Prostate gland (tissue), 2 donors: ENCODE data around the gene MARF1. TPM values are rescaled to one million over a fixed set of nuclear protein-coding genes. Genes with fewer than 3 reads are reported as not detected.
"Not testable (repeated sequence)": the region's sequence is repeated elsewhere in the genome, so short reads cannot be mapped to it uniquely, and the experiment has no call there.

Source experiments
- DNase-seq: peaks from one replicate; pipeline ENCODE4 v3.0.0-alpha.2; 2019; ENCODE audit warnings: low spot score
- H3K27ac ChIP-seq, 2 donors: fragments of 200-600 bp; sonication (generic); 2 replicates each; pipeline ENCODE4 v1.5.1; 2017 to 2019
- H3K27me3 ChIP-seq: fragments of 200-600 bp; sonication (generic); replicated peaks from 2 replicates; pipeline ENCODE4 v1.5.1; 2019; ENCODE audit not compliant: insufficient read depth
- H3K36me3 ChIP-seq, 2 donors: fragments of 200-600 bp; sonication (generic); 1 replicate in 1 of 2; 2 replicates in 1 of 2; pipeline versions ENCODE4 v1.5.1 to v1.8.1; 2017 to 2019
- H3K4me1 ChIP-seq: fragments of 200-600 bp; sonication (generic); replicated peaks from 2 replicates; pipeline ENCODE4 v1.5.1; 2019
- H3K4me3 ChIP-seq, 2 donors: fragments of 200-600 bp; sonication (generic); 2 replicates each; pipeline ENCODE4 v1.5.1; 2017 to 2019
- H3K9me3 ChIP-seq: fragments of 200-600 bp; sonication (generic); 2 replicates; pipeline ENCODE4 v1.5.1; 2017
- POLR2A ChIP-seq: fragments of 450-650 bp; IDR thresholded peaks from one replicate; pipeline ENCODE4 v1.6.1; 2016; ENCODE audit warnings: antibody characterized with exemption, mild to moderate bottlenecking
- POLR2AphosphoS5 ChIP-seq: sonication (generic); formaldehyde crosslinking; IDR thresholded peaks from one replicate; pipeline ENCODE4 v1.6.1; 2017; ENCODE audit warnings: antibody characterized with exemption
- WGBS: methylation state at CpG from one replicate; pipeline ENCODE4 v1.1.5; 2018; 5-methylcytosine and 5-hydroxymethylcytosine counted together
- intact Hi-C: fragments of 100-400 bp; cut with DNase I; formaldehyde crosslinking; loops from one replicate; pipeline ENCODE4 v1.14.2; 2022
- total RNA-seq, 2 donors: library from RNA; depleted of rRNA; stranded (reverse); fragments of >200 nt; gene quantifications; one replicate each; pipeline ENCODE4 v1.1.0, GENCODE V29; 2016
- TF ChIP-seq, protein P1 (sequence below), 4 experiments: fragments of 200-600 bp in 2 of 4; fragments of 450-650 bp in 2 of 4; sonication (generic) in 2 of 4; IDR thresholded peaks; 1 replicate in 3 of 4; 2 replicates in 1 of 4; pipeline ENCODE4 v1.5.1; 2016 to 2019; ENCODE audit warnings: antibody characterized with exemption in 4 of 4, mild to moderate bottlenecking in 2 of 4, moderate library complexity in 2 of 4

Gene MARF1
- 10 to 100 TPM; 33.3 to 54.2 TPM for total RNA-seq

GRCh38 chr16:15643048-15643945 lies at the start of gene MARF1:
TSS of gene MARF1 (minus strand) at chr16:15643154. CDS start at chr16:15639233, 3,921 bp downstream.
- no peaks in the 10 kb centered on the region for H3K27me3 ChIP-seq
- DNase-seq = peak; percentile 98
- H3K4me3 ChIP-seq = peak within 1 kb of the TSS; percentile 89 to 94
- no peaks in the 10 kb centered on the region for H3K9me3 ChIP-seq
- under 1% methylated on average over 57 of the region's 58 CpGs for WGBS
- TF ChIP-seq, protein P1, sequence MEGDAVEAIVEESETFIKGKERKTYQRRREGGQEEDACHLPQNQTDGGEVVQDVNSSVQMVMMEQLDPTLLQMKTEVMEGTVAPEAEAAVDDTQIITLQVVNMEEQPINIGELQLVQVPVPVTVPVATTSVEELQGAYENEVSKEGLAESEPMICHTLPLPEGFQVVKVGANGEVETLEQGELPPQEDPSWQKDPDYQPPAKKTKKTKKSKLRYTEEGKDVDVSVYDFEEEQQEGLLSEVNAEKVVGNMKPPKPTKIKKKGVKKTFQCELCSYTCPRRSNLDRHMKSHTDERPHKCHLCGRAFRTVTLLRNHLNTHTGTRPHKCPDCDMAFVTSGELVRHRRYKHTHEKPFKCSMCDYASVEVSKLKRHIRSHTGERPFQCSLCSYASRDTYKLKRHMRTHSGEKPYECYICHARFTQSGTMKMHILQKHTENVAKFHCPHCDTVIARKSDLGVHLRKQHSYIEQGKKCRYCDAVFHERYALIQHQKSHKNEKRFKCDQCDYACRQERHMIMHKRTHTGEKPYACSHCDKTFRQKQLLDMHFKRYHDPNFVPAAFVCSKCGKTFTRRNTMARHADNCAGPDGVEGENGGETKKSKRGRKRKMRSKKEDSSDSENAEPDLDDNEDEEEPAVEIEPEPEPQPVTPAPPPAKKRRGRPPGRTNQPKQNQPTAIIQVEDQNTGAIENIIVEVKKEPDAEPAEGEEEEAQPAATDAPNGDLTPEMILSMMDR (IDR thresholded peaks at IDR 0.05) = peak in 3 of 4 experiments; percentile 38 to 54 (median 42)
- TF ChIP-seq POLR2A (peak; percentile 99), POLR2AphosphoS5 (peak; percentile 97)
- no peaks in the 10 kb centered on the region for H3K36me3 ChIP-seq
- peak within 1 kb of the TSS; percentile 99 for H3K27ac ChIP-seq
- H3K4me1 ChIP-seq = peaks cover 6% of the 10 kb centered on the region
- intact Hi-C loops = no loop called here

- H3K4me1 ChIP-seq, H3K27ac ChIP-seq, H3K4me3 ChIP-seq, H3K27me3 ChIP-seq, intact Hi-C loops, DNase-seq, H3K9me3 ChIP-seq: not testable (repeated sequence)
- 100% methylated on average over 1 of the region's 1 CpG for WGBS
- H3K36me3 ChIP-seq = peaks cover 4 to 25% of the 10 kb centered on the region in 2 donors
These were observed 49.6 kb upstream of the MARF1 start for GRCh38 chr16:15692508-15692907.

GRCh38 chr16:15691046-15691445 lies 48.1 kb upstream of the MARF1 start:
- no peak overlapping the region for H3K27ac ChIP-seq
- 88% methylated on average over 10 of the region's 10 CpGs for WGBS
- intact Hi-C loops = no loop called here
- no peak overlapping the region for H3K4me3 ChIP-seq
- H3K9me3 ChIP-seq = no peaks in the 10 kb centered on the region
- peaks cover 0 to 15% of the 10 kb centered on the region in 2 donors for H3K36me3 ChIP-seq
- no peak for DNase-seq
- TF ChIP-seq, protein P1 (IDR thresholded peaks at IDR 0.05) = no peak
- no peak for TF ChIP-seq POLR2A
- TF ChIP-seq POLR2AphosphoS5 = no peak
- H3K27me3 ChIP-seq = no peaks in the 10 kb centered on the region
- H3K4me1 ChIP-seq = no peaks in the 10 kb centered on the region

DNA sequence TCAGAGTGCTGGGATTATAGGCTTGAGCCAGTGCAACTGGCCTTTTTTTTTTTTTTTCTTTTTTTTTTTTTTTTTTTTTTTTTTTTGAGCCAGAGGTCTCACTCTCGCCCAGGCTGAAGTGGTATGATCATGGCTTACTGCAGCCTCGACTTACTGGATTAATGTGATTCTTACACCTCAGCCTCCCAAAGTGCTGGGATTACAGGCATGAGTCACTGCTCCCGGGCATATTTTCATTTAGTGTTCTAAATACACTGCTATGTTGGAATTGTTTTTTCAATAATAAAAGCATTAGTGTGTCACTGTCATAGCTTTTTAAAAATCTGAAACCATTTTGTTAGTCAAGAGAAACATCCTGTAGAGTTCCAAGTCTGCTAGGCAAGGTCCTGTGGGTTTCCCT lies 47.3 kb upstream of the MARF1 start:
- Histone ChIP-seq H3K27me3 (no peaks in the 10 kb centered on the region), H3K9me3 (no peaks in the 10 kb centered on the region), H3K4me3 (no peak overlapping the region), H3K27ac (no peak overlapping the region), H3K4me1 (no peaks in the 10 kb centered on the region), H3K36me3 (peaks cover 0 to 15% of the 10 kb centered on the region in 2 donors)
- no peak for DNase-seq
- TF ChIP-seq POLR2AphosphoS5 (no peak), POLR2A (no peak)
- TF ChIP-seq, protein P1 (IDR thresholded peaks at IDR 0.05) = no peak
- intact Hi-C loops = no loop called here
- 87% methylated on average over 3 of the region's 3 CpGs for WGBS

DNA sequence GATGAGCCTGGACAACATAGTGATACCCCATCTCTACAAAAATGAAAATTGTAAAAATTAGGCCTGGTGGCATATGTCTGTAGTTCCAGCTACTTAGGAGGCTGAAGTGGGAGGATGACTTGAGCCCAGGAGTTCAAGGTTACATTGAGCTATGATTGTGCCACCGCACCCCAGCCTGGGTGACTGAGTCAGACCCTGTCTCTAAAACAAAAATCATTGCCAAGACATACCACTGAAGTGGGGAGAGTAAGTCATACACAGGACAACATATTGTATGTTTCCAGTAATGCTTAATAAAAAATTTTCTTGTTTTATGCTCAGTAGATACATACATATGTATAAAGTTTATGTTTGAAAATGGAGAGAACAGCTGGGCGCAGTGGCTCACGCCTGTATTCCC lies 46.3 kb upstream of the MARF1 start:
- H3K4me1 ChIP-seq = no peaks in the 10 kb centered on the region
- H3K4me3 ChIP-seq = no peak overlapping the region
- TF ChIP-seq POLR2AphosphoS5 (no peak), POLR2A (no peak)
- TF ChIP-seq, protein P1 (IDR thresholded peaks at IDR 0.05) = no peak
- 96% methylated on average over 3 of the region's 3 CpGs for WGBS
- peaks cover 0 to 15% of the 10 kb centered on the region in 2 donors for H3K36me3 ChIP-seq
- intact Hi-C loops = no loop called here
- no peak for DNase-seq
- H3K27me3 ChIP-seq = no peaks in the 10 kb centered on the region
- H3K27ac ChIP-seq = no peak overlapping the region
- H3K9me3 ChIP-seq = no peaks in the 10 kb centered on the region
